Effector memory CD8-positive, alpha-beta T cell (primary cell): Measurements from ENCODE around the gene SATB2.

Experiments
- ATAC-seq: fragments of 150-1000 bp; cut with Tn5 transposase; replicated peaks from 2 replicates; pipeline ENCODE4 v1.10.0; 2021; ENCODE audit warnings: mild to moderate bottlenecking, moderate library complexity
- DNase-seq, 3 experiments: peaks; one replicate each; pipeline ENCODE4 v3.0.0; 2021
- H3K27ac Mint-ChIP-seq, 2 donors: one replicate each; pipeline ENCODE4 v1.8.0; 2022; ENCODE audit warnings: mild to moderate bottlenecking in 2 of 2, mixed read lengths in 2 of 2, moderate library complexity in 2 of 2
- H3K27me3 Mint-ChIP-seq, 2 donors: one replicate each; pipeline ENCODE4 v1.8.0; 2022; ENCODE audit warnings: mixed read lengths in 2 of 2
- H3K36me3 Mint-ChIP-seq: one replicate; pipeline ENCODE4 v1.8.0; 2022; ENCODE audit warnings: mild to moderate bottlenecking, moderate library complexity, mixed read lengths; ENCODE audit not compliant: insufficient read depth
- H3K4me1 Mint-ChIP-seq, 2 donors: one replicate each; pipeline ENCODE4 v1.8.0; 2022; ENCODE audit warnings: low read depth in 2 of 2, mixed read lengths in 2 of 2
- H3K4me3 Mint-ChIP-seq, 2 donors: one replicate each; pipeline ENCODE4 v1.8.0; 2022; ENCODE audit warnings: mild to moderate bottlenecking in 2 of 2, mixed read lengths in 2 of 2, moderate library complexity in 2 of 2
- H3K9me3 Mint-ChIP-seq, 2 donors: one replicate each; pipeline ENCODE4 v1.8.0; 2022; ENCODE audit warnings: mixed read lengths in 2 of 2

SATB2 gene

DNA sequence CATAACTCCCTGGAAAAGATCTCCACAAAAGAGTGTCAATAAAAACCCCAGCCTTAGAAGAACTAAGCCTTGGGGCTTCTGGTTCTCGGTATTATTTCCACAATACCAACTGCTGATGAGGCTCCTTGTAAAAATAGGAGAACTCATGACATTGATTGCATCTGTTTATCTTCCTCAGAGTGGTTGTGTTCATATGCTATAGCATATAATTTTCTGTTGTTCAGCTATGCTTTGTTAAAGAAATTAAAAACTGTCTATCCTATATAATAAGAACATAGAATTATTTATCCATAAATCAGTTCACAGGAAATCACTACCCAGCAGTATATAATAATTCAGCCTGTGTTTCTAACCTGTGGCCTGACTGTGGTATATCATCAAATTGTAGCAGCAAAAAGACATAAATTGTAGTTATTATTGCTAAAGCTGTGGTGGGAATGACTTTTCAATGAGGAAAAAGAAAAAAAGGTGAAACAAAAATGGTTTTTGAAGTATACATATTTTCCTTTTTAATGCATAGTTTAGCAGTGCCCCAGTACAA lies 68.9 kb downstream of the SATB2 start:
- DNase-seq: no peak
- no peak overlapping the region for H3K27ac Mint-ChIP-seq
- H3K4me3 Mint-ChIP-seq: no peak overlapping the region
- no peaks in the 10 kb centered on the region for H3K4me1 Mint-ChIP-seq
- H3K9me3 Mint-ChIP-seq: peaks cover 0 to 1% of the 10 kb centered on the region in 2 donors
- no peak for ATAC-seq
- no peaks in the 10 kb centered on the region for H3K27me3 Mint-ChIP-seq
- no peaks in the 10 kb centered on the region for H3K36me3 Mint-ChIP-seq

- no peaks in the 10 kb centered on the region for H3K36me3 Mint-ChIP-seq
- H3K4me3 Mint-ChIP-seq: no peak overlapping the region
- no peak for DNase-seq
- peaks cover 0 to 1% of the 10 kb centered on the region in 2 donors for H3K9me3 Mint-ChIP-seq
- no peak overlapping the region for H3K27ac Mint-ChIP-seq
- ATAC-seq: no peak
- no peaks in the 10 kb centered on the region for H3K27me3 Mint-ChIP-seq
- no peaks in the 10 kb centered on the region for H3K4me1 Mint-ChIP-seq
Measured at GRCh38 chr2:199384043-199384442, 73.7 kb downstream of the SATB2 start.

DNA sequence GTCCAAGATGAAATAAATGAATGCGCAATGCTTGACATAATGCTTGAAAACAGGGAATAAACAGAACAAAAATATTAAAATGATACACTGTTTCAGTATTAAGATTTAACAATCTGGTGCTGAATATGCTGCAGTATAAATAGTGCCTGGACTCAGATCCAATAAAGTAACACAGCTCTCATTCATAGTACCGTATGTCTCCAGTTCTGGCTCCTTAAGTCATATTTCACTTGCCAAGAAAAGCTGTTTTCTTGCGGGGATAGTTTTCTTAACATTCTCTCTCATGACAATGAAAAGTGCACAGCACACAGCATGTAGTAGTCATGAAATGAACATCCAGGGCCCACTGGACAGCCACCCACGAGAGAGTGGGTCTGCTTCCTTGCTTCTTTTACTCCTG lies 74.7 kb downstream of the SATB2 start:
- DNase-seq (no peak), ATAC-seq (no peak)
- H3K4me1 Mint-ChIP-seq: no peaks in the 10 kb centered on the region
- no peaks in the 10 kb centered on the region for H3K27me3 Mint-ChIP-seq
- H3K9me3 Mint-ChIP-seq: peaks cover 0 to 1% of the 10 kb centered on the region in 2 donors
- H3K36me3 Mint-ChIP-seq: no peaks in the 10 kb centered on the region
- no peak overlapping the region for H3K4me3 Mint-ChIP-seq
- no peak overlapping the region for H3K27ac Mint-ChIP-seq

DNA sequence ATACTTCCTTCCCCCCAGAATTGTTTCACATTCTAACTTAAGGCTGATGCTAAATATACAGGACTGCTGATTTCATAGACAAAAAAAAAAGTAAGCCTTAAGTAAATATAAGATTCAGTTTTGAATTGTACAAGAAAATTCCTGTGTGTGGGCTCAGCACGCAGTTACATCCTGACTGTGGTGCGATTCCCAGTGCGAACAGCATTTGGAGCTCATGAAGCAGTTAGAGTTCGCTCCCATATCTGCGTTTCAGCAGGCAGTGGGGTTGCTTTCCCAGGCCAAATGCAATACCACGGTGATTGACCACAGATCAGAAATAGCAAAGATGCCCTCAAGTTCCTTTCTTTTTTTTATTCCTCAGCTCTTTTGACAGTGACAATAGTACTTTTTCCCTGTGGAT lies 75.6 kb downstream of the SATB2 start:
- no peak overlapping the region for H3K27ac Mint-ChIP-seq
- no peak overlapping the region for H3K4me3 Mint-ChIP-seq
- H3K4me1 Mint-ChIP-seq: no peaks in the 10 kb centered on the region
- H3K36me3 Mint-ChIP-seq: no peaks in the 10 kb centered on the region
- H3K27me3 Mint-ChIP-seq: no peaks in the 10 kb centered on the region
- ATAC-seq: no peak
- peaks cover 0 to 1% of the 10 kb centered on the region in 2 donors for H3K9me3 Mint-ChIP-seq
- no peak for DNase-seq

DNA sequence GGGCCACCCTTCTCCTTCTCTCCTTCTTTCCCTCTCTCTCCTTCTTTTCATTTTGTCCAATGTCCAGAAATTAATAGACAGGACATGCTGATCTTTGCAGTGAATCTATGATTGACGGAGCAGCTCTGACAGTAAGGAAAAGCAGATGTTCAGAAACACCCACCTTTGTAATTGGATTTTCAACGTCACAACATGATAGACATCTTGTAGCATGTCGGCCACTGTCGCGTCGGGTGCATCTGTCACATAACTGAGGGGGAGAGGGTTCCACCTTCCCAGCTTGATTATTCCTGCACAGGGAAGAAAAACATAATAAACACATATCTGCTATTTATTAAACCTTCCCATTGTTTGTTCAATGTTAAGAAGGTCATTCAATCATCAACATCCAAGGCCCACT lies 76.2 kb downstream of the SATB2 start:
- peaks cover 0 to 1% of the 10 kb centered on the region in 2 donors for H3K9me3 Mint-ChIP-seq
- DNase-seq: no peak
- H3K4me3 Mint-ChIP-seq: no peak overlapping the region
- H3K36me3 Mint-ChIP-seq: no peaks in the 10 kb centered on the region
- no peaks in the 10 kb centered on the region for H3K27me3 Mint-ChIP-seq
- no peak overlapping the region for H3K27ac Mint-ChIP-seq
- no peaks in the 10 kb centered on the region for H3K4me1 Mint-ChIP-seq
- no peak for ATAC-seq

DNA sequence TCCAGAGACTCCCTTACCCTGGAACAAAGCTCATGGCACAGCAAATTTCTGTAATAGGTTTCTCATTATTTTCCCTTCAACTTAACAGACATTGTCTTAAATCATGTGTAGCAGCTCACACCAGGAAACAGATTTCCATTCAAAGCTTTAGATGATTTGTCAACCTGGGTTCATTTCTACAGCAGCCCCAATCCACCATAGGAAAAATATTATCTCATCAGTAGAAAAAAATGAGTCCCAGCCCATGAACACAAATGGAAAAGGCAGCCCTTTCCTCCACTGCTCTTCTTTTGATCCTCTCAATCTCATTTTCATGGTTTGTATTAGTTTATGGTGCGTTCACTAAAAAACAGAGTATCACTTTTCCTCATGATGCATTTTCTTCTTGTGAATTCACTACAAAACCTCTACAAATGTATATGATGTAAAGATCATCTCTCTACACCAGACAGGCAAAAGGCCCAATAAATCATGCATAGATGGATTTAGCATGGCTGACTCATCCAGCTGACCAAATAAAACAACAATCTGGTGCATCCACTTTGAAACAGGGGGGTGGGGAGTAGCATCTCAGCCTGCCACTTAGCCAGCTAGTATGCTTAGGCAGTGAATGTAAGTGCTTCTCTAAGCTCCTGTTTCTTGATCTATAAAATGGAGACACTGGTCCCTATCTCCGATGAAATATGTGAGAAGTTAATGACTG lies 78.6 kb downstream of the SATB2 start:
- ATAC-seq (no peak), DNase-seq (no peak)
- Mint-ChIP-seq H3K9me3 (no peaks in the 10 kb centered on the region), H3K27me3 (no peaks in the 10 kb centered on the region), H3K27ac (no peak overlapping the region), H3K36me3 (no peaks in the 10 kb centered on the region), H3K4me1 (no peaks in the 10 kb centered on the region), H3K4me3 (no peak overlapping the region)

DNA sequence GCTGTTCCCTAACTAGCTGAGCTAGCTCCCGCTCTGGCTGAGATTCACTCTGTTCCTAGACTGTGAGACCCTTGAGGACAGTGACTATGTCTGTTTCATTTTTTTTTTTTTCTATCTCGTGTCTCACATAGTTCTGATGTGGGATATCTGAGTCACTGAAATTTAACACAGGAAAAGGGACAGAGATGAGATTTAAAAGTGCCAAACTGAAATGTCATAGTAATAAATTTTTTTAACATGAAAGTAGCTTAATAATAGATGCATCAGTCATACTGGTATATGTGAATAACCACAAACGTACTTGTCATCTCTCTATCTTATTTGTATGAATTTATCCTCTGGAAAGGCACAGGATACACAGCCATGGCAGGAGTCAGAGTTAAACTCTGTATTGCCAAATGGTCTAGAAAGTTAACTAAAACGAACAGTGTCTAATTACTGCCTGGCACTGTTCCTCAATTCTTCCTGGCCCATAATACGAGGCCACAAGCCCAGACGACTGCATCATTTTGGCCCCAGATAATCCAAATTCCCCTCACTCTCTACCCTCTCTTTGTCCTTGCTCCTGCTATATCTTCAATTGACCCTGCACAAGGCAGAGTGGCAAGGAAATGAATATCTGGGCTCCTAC lies 87.5 kb downstream of the SATB2 start:
- Mint-ChIP-seq H3K4me3 (no peak overlapping the region), H3K27me3 (peaks cover 0 to 7% of the 10 kb centered on the region in 2 donors)
- no peak for DNase-seq

DNA sequence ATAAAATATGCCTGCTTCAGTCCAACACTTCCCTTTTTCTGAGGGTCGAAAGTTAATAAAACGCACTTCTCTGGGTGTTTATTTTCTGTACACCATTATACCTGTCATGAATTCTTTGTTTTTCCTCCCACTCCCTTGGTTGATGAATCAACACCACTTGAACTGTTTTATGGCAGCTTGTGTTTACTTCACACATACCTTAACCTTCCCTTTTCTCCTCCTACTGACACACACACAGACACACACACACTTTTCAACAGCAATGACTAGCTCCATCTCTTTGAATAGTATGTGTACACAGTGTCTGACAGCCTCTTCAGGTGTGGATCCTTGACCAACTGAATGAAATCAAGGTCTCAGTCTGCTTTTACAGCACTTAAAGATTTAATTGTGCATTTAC lies 91.3 kb downstream of the SATB2 start:
- Mint-ChIP-seq H3K36me3 (no peaks in the 10 kb centered on the region), H3K4me1 (no peaks in the 10 kb centered on the region), H3K27ac (no peak overlapping the region), H3K9me3 (no peaks in the 10 kb centered on the region), H3K4me3 (no peak overlapping the region), H3K27me3 (peaks cover 0 to 7% of the 10 kb centered on the region in 2 donors)
- ATAC-seq (no peak), DNase-seq (no peak)

More for the DNA sequence above, 87.5 kb downstream of the SATB2 start:
- H3K27ac Mint-ChIP-seq: no peak overlapping the region
- H3K9me3 Mint-ChIP-seq: no peaks in the 10 kb centered on the region
- H3K36me3 Mint-ChIP-seq: no peaks in the 10 kb centered on the region
- ATAC-seq: no peak
- no peaks in the 10 kb centered on the region for H3K4me1 Mint-ChIP-seq

- no peak for ATAC-seq
- no peaks in the 10 kb centered on the region for H3K27me3 Mint-ChIP-seq
- no peak overlapping the region for H3K27ac Mint-ChIP-seq
- H3K4me1 Mint-ChIP-seq: no peaks in the 10 kb centered on the region
- no peak for DNase-seq
- H3K4me3 Mint-ChIP-seq: no peak overlapping the region
- no peaks in the 10 kb centered on the region for H3K9me3 Mint-ChIP-seq
- no peaks in the 10 kb centered on the region for H3K36me3 Mint-ChIP-seq
Measured at GRCh38 chr2:199364153-199364552, 93.6 kb downstream of the SATB2 start.

GRCh38 chr2:199356412-199356811 lies 101.3 kb downstream of the SATB2 start:
- no peak overlapping the region for H3K4me3 Mint-ChIP-seq
- H3K9me3 Mint-ChIP-seq: no peaks in the 10 kb centered on the region
- peaks cover 0 to 6% of the 10 kb centered on the region in 2 donors for H3K27me3 Mint-ChIP-seq
- H3K27ac Mint-ChIP-seq: no peak overlapping the region
- no peaks in the 10 kb centered on the region for H3K4me1 Mint-ChIP-seq
- DNase-seq (no peak), ATAC-seq (no peak)
- no peaks in the 10 kb centered on the region for H3K36me3 Mint-ChIP-seq

DNA sequence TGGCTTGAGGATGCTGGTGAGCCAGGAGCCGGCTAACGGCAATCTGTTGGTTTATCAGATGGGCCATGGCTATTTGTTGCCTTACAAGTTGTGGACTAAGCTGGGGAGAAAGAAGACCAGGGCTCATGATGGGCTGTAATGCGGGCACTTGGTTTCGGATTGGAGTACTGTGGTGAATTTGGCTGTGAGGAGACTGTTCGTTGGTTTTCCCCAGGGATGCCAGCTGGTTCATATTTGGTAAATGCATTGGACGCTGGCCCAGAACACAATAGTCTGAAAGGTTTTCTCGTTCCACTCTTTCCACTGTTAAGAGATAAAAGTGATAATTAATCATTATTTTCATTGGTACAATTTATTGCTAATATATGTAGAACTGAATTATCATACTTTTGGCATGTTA lies 108.9 kb downstream of the SATB2 start:
- no peak overlapping the region for H3K4me3 Mint-ChIP-seq
- no peak for DNase-seq
- no peaks in the 10 kb centered on the region for H3K9me3 Mint-ChIP-seq
- H3K36me3 Mint-ChIP-seq: no peaks in the 10 kb centered on the region
- no peaks in the 10 kb centered on the region for H3K4me1 Mint-ChIP-seq
- no peak overlapping the region for H3K27ac Mint-ChIP-seq
- peaks cover 0 to 6% of the 10 kb centered on the region in 2 donors for H3K27me3 Mint-ChIP-seq
- no peak for ATAC-seq

GRCh38 chr2:199344012-199344411 lies 113.7 kb downstream of the SATB2 start:
- no peaks in the 10 kb centered on the region for H3K27me3 Mint-ChIP-seq
- H3K9me3 Mint-ChIP-seq: no peaks in the 10 kb centered on the region
- H3K4me1 Mint-ChIP-seq: no peaks in the 10 kb centered on the region
- H3K27ac Mint-ChIP-seq: no peak overlapping the region
- no peaks in the 10 kb centered on the region for H3K36me3 Mint-ChIP-seq
- DNase-seq (no peak), ATAC-seq (no peak)
- no peak overlapping the region for H3K4me3 Mint-ChIP-seq

DNA sequence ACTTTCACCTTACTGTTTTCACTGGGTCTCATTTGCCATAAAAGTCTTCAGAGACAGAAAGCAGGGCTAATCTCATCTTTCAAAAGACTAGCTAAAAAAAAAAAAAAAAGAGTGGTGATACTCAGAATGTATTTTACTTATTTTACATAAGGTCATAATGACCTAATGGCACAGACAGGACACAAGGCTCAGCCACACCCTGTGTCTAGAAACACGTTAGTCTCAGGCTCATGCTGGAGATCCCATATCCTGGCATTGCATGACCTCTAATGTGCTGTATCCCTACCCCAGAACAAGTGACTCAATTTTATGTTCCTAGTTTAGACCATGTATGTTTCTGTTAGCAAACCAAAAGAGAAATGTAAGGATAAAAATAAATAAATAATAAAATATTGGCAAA lies 115.4 kb downstream of the SATB2 start:
- DNase-seq: no peak

GRCh38 chr2:199341123-199341522 lies 116.6 kb downstream of the SATB2 start:
- H3K4me3 Mint-ChIP-seq: no peak overlapping the region
- H3K27ac Mint-ChIP-seq: no peak overlapping the region
- no peaks in the 10 kb centered on the region for H3K4me1 Mint-ChIP-seq
- no peaks in the 10 kb centered on the region for H3K27me3 Mint-ChIP-seq
- DNase-seq: no peak
- no peaks in the 10 kb centered on the region for H3K9me3 Mint-ChIP-seq
- H3K36me3 Mint-ChIP-seq: no peaks in the 10 kb centered on the region
- ATAC-seq: no peak

More for the DNA sequence above, 115.4 kb downstream of the SATB2 start:
- H3K27me3 Mint-ChIP-seq: no peaks in the 10 kb centered on the region
- H3K27ac Mint-ChIP-seq: no peak overlapping the region
- H3K36me3 Mint-ChIP-seq: no peaks in the 10 kb centered on the region
- no peaks in the 10 kb centered on the region for H3K9me3 Mint-ChIP-seq
- H3K4me3 Mint-ChIP-seq: no peak overlapping the region
- H3K4me1 Mint-ChIP-seq: no peaks in the 10 kb centered on the region
- no peak for ATAC-seq
